GM12878 (cell line): ENCODE results near the gene SLC15A1. TPM values are rescaled to one million over a fixed set of nuclear protein-coding genes. Genes with fewer than 3 reads are reported as not detected.

Source experiments
- E2F8 ChIP-seq: fragments of 450-650 bp; IDR thresholded peaks from 2 replicates; pipeline ENCODE4 v1.6.1; 2018; ENCODE audit warnings: mild to moderate bottlenecking, low read depth, moderate library complexity; ENCODE audit not compliant: partially characterized antibody
- ESRRA ChIP-seq: IDR thresholded peaks from 2 replicates; pipeline ENCODE4 v1.6.1; 2012; ENCODE audit warnings: mild to moderate bottlenecking, low read length, improper control_type of control experiment
- POLR2AphosphoS5 ChIP-seq: IDR thresholded peaks from 2 replicates; pipeline ENCODE4 v1.6.1; 2011; ENCODE audit warnings: mild to moderate bottlenecking, low read length, inconsistent platforms
- polyA plus RNA-seq, 11 experiments: library from polyadenylated mRNA; depleted of rRNA in 4 of 11; unstranded in 6 of 11; stranded (reverse) in 5 of 11; fragments of >200 nt; fragmentation: Nextera tagmentation in 4 of 11; fragmentation: Illumina TruSeq in 1 of 11; extraction: Ambion mirVana in 4 of 11; extraction: Trizol in 1 of 11; gene quantifications; 1 replicate in 1 of 11; 2 replicates in 10 of 11; pipeline versions ENCODE4 v1.2.1 to v1.2.3, GENCODE V29; 2011 to 2016; ENCODE audit warnings: inconsistent platforms in 2 of 11, missing spikeins in 2 of 11, low read depth in 1 of 11
- total RNA-seq, 4 experiments: library from RNA; depleted of rRNA in 3 of 4; stranded (reverse); fragments of >200 nt in 3 of 4; fragmentation: Illumina TruSeq in 1 of 4; extraction: Trizol in 1 of 4; gene quantifications; 2 replicates each; pipeline versions ENCODE4 v1.2.1 to v1.2.3, GENCODE V29; 2013 to 2021
- TF ChIP-seq, protein P1 (sequence below): fragments of 450-650 bp; IDR thresholded peaks from 2 replicates; pipeline ENCODE4 v1.6.1; 2017; ENCODE audit warnings: mild to moderate bottlenecking, low read depth, inconsistent platforms; ENCODE audit not compliant: poor library complexity, severe bottlenecking
- TF ChIP-seq, protein P2 (sequence below): fragments of 450-650 bp; IDR thresholded peaks from 2 replicates; pipeline ENCODE4 v1.6.1; 2017; ENCODE audit warnings: mild to moderate bottlenecking, moderate library complexity

The SLC15A1 gene
- total and polyA plus RNA-seq, 10 of the 15 experiments (the other 5 are each of a cell fraction or from before 2014, with no cell fraction given) = not detected

DNA sequence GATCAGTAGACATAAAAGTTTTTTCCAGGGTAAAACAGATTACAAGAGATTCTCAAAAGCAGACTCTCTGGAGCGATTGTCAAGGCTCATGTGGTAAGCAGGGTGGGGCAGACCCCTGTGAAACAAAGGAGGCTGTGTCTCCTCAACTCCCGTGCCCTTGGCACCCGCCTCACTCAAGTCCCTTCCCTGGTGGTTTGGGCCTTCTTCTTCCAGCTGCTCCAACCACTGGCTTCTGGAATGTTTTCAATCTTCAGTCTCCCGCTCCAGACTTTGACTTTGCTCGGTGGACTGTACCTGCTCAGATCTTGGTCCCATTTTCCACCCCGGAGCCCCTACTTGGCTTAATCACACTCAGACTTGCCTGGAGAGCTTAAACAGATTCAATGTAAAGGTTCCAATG is 100.7 kb downstream of the SLC15A1 start (continued):
- TF ChIP-seq, protein P1, sequence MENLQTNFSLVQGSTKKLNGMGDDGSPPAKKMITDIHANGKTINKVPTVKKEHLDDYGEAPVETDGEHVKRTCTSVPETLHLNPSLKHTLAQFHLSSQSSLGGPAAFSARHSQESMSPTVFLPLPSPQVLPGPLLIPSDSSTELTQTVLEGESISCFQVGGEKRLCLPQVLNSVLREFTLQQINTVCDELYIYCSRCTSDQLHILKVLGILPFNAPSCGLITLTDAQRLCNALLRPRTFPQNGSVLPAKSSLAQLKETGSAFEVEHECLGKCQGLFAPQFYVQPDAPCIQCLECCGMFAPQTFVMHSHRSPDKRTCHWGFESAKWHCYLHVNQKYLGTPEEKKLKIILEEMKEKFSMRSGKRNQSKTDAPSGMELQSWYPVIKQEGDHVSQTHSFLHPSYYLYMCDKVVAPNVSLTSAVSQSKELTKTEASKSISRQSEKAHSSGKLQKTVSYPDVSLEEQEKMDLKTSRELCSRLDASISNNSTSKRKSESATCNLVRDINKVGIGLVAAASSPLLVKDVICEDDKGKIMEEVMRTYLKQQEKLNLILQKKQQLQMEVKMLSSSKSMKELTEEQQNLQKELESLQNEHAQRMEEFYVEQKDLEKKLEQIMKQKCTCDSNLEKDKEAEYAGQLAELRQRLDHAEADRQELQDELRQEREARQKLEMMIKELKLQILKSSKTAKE = no peak
- TF ChIP-seq ESRRA (no peak), E2F8 (no peak), POLR2AphosphoS5 (no peak)
- TF ChIP-seq, protein P2, sequence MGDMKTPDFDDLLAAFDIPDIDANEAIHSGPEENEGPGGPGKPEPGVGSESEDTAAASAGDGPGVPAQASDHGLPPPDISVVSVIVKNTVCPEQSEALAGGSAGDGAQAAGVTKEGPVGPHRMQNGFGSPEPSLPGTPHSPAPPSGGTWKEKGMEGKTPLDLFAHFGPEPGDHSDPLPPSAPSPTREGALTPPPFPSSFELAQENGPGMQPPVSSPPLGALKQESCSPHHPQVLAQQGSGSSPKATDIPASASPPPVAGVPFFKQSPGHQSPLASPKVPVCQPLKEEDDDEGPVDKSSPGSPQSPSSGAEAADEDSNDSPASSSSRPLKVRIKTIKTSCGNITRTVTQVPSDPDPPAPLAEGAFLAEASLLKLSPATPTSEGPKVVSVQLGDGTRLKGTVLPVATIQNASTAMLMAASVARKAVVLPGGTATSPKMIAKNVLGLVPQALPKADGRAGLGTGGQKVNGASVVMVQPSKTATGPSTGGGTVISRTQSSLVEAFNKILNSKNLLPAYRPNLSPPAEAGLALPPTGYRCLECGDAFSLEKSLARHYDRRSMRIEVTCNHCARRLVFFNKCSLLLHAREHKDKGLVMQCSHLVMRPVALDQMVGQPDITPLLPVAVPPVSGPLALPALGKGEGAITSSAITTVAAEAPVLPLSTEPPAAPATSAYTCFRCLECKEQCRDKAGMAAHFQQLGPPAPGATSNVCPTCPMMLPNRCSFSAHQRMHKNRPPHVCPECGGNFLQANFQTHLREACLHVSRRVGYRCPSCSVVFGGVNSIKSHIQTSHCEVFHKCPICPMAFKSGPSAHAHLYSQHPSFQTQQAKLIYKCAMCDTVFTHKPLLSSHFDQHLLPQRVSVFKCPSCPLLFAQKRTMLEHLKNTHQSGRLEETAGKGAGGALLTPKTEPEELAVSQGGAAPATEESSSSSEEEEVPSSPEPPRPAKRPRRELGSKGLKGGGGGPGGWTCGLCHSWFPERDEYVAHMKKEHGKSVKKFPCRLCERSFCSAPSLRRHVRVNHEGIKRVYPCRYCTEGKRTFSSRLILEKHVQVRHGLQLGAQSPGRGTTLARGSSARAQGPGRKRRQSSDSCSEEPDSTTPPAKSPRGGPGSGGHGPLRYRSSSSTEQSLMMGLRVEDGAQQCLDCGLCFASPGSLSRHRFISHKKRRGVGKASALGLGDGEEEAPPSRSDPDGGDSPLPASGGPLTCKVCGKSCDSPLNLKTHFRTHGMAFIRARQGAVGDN = no peak
